C1 segment of cervical spinal cord (tissue), 14 donors: ENCODE results near the gene USHBP1.

ENCODE experiments used
- DNase-seq, 14 donors: peaks; one replicate each; lab custom pipeline; 2025; lab: John Stamatoyannopoulos, UW

Gene USHBP1, protein sequence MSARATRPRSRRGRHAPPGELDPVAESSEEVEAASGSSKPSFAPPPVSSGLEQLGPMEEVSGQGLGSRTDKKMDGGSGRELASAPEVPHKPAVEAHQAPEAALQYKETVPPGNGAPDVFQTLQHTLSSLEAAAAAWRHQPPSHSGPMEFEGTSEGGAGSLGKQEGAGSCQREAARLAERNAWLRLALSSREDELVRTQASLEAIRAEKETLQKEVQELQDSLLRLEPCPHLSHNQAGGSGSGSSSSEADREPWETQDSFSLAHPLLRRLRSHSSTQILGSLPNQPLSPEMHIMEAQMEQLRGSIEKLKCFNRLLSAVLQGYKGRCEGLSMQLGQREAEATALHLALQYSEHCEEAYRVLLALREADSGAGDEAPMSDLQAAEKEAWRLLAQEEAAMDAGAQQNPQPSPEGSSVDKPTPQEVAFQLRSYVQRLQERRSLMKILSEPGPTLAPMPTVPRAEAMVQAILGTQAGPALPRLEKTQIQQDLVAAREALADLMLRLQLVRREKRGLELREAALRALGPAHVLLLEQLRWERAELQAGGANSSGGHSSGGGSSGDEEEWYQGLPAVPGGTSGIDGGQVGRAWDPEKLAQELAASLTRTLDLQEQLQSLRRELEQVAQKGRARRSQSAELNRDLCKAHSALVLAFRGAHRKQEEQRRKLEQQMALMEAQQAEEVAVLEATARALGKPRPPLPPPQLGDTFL

DNA sequence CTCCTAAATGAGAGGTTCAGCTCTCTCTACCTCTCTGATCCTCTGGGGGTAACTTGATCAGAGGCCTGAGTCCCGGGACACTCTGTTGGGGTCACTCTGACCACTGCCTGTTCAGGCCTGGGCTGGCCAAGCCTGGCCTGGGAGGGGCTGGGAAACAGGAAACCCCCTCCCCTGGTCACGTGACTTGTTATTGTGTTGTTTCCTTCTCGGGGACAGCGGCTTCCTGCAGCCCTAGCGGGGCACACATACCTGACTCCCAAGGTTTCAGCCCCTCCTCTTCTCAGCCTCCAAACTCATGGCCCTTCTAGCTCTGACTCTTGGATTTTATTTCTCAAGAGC lies at the start of gene USHBP1:
Gene USHBP1, minus strand, starts transcription at position 105 of the 339 bp plus-strand sequence. CDS start 446 bp downstream, outside the sequence.
- no peak for DNase-seq

DNA sequence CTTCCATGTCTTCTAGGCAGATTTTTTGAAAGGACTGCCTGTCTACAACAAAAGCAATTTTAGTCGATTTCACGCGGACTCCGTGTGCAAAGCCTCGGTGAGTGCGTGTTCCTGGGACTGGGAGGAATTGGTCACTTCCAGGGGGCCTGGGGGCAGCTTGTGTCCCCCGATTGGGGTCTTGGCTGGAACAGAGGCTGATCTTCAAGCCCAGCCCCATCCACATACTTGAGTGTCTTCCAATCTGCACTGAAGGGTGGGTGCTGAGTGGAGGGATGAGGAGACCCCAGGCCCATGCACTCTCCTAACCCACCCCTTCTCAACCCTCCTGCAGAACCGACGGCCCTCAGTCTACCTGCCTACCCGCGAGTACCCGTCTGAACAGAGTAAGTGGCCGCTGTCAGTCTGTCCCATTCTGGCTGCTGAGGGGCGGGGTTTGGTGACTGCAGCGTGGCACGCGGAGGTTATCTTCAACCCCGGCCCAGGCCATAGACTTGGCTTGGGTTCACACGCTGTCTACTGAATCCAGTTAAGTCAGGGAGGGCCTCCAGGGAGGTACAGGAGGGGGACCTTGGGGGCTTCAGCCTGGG lies 49.6 kb upstream of the USHBP1 start:
- DNase-seq, result no peak

DNA sequence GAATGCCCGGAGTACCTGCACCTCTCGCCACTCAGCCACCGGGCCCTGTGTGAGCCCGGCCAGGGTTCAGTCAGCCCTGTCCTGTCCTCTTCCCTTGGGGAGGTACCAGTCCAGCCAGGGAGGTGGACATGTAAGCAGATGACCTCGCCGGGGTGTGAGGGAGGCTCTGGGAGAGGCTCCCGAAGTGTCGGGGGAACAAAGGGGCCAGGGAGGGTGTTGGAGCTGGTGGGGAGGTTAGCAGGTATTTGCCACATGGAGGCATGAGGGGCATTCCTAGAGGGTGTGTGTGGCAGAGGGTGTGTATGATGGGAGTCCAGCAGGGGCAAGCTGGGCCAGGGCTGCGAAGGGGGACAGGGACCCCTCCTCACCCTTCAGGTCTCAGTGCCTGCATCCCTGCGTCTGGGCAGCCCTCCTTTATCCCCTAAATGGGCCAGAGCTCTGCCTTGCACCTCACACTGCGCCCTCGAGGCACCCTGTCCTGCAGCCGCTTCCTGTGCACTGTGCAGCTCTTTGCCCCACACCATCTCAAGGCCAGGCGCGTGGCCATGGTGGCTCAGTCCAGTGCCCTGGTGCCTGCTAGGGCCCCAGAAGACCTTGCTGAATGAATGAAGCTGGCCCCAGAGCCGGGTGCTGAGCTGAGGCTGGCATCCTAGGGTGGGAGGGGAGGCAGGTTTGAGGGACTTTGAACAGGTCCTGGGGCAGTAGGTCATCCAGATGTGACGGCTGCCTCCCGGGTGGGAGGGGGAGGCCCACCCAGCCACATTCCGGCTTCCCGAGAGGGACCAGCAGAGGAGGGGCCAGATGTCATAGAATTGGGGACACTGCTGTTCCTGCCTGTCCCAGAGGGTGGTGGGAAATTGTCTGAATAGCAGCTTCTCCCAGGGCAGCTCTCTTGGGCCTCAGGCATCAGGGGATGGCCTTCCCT lies 47.9 kb upstream of the USHBP1 start:
- DNase-seq, result no peak

DNA sequence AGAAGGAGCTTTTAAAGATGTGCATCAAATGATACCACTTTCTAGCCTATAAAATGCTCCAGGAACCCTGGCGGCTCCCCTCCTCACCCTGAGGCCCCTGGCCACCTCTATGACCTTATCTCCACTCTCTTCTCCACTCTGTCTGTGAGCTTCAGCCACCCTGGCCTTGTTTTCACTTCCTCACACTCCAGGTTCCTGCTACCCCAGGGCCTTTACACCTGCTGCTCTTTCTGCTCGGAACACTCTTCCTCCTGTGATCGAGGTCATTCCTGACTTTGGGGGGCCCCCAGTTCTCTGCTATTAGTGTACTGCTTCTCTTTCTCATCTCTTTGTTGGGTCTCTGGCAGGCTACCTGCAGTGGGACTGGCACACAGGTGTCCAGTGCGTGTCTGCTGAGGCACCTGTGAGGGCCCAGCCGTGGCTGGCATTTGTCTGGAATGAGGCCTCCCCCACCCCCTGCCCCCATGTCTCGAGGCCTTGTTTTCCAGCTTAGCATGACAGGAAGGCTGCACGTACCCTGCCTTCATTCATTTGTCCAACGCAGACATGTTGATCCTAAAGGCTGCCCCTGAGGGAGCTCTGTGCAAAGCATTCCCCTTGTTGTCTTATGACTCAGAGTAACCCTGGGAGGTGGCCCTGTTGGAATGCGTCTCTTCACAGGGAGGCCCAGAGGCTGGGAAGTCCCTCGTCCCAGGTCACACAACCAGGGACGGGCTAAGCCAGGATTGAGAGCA lies 47.1 kb upstream of the USHBP1 start:
- DNase-seq, result no peak

DNA sequence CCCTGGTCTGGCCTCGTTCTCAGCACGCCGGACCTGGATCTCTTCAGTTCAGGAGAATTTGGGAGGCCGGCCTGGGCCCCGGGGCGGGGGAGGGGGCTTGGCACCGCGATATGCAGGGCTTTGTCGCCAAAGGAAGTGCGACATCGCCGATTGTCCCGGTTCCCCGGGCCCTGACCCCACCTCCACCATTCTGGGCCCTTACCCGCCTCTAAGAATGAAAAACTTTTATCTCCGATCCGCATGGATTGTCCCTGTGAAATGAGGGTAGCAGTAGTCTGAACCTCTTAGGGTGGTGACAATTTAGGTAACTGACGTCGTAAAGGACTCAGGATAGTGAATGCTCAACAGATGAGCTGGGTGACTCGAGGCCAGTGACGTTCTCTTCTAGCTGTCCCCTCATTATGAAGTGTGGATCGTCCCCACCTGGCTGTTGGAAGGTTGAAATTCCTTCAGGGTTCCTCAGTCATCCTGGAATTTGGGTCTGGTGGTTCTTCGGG lies 45.5 kb upstream of the USHBP1 start:
- DNase-seq, result no peak

DNA sequence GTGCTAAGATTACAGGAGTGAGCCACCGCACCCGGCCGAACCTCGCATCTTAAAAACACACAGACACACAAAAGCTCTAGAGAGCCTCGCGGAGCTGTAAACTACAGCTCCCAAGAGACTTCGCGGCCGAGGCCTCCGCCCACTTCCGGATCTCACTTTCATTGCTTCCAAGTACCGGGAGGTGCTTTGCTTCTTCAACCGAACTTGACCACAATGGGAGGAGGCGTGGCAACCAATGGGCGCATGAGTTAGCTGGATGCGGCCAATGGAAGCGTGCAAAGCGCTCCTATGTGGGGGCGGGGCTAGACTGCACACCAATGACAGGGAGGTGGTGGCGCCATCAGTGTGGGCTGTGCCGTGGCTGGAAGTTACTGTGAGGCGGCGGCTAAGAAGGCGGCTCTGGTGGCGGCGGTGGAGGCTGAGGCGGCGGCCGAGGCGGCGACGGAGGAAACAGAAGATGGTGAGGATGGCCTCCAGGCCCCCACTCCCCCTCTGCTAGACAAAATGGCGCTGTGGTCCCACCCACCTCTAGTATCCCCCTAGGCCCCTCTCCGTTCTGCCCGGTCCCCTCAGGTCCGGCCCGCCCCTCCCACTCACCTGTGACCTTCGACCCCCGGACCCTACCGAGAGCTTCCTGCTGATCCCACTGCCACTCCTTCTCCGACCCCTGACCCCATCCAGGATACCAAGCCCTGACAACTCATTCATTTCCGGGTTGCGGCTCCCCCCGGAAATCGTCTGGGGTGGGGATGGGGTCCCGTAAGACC lies 44.8 kb upstream of the USHBP1 start, which contains the start of gene DDA1:
Gene DDA1, plus strand, starts transcription at position 366 of the 767 bp plus-strand sequence. Its CDS starts 92 bp downstream, at position 458.
- peak; percentile 84 to 99 (median 97) for DNase-seq

DNA sequence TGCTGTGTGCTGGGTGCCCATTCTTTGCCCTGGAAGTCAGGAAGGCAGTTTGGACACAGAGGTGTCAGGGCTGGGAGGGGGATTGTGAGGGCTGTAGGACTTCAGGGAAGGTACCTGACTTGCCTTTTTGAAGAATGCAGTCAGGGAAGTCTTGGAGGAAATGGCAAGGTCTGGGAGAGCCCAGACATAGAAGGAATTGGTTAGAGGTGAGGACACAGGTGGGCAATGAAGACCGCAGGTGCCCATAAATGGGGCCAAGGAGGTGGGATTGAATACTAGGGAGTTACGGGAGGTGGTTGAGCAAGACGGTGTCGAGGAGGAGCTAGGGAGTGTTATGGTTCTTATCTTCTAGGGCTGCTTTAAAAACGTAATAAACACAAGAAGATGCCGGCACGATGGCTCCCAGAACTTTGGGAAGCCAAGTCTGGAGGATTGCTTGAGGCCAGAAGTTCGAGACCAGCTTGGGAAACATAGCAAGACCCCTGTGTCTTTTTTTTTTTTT lies 43.4 kb upstream of the USHBP1 start:
- DNase-seq, result no peak

DNA sequence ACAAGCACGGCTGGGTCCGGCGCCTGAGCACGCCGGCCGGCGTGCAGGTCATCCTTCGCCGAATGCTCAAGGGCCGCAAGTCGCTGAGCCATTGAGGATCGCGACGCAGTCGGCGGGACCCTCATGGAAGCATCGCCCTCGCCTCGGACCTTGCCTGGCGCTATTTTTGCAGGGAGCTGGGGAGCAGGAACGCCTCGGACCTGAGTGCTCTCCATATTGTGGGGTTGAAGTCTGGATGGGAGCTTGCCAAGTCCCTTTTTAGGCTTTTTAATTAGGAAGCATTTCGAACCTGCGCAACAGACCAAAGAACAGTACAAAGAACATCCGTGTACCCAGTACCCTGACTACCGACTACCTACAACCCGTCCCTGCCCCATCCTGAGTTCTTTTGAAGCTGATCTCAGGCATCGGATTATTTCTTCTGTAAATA lies 41.8 kb upstream of the USHBP1 start:
- peak in 2 of 14 donors; percentile 52 to 71 for DNase-seq

DNA sequence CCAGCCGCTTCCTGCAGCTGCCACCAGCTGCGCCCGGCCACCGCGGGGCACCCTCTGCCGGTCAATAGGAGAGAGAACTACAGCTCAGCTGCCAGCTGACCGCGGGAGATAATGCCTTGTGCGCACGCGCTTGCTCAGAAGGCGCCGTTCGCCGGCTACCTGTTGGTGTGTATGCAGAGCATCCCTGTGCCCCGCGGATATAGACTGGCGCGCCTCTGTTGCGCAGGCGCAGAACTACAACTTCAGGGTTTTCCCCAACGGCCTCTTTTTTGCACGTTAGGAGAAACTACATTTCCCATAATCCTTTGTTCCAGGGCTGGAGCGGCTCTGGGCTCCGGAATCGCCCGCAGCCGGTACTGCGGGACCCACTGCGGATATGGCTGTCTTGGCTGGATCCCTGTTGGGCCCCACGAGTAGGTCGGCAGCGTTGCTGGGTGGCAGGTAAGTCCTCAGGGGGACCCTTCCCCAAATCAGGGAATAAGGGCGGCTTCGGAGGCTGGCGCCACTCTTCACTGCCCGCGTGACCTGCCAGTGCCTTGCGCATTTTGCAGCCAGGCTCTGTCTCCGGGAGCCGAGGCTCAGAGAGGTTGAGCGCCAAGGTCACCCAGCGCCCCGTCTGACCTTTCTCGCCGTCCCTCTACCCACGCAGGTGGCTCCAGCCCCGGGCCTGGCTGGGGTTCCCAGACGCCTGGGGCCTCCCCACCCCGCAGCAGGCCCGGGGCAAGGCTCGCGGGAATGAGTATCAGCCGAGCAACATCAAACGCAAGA lies 41.2 kb upstream of the USHBP1 start, which contains the start of gene MRPL34:
Gene MRPL34, plus strand, starts transcription at position 356 of the 768 bp plus-strand sequence. Its CDS starts 21 bp downstream, at position 377.
- DNase-seq, result peak; percentile 65 to 98 (median 95)

DNA sequence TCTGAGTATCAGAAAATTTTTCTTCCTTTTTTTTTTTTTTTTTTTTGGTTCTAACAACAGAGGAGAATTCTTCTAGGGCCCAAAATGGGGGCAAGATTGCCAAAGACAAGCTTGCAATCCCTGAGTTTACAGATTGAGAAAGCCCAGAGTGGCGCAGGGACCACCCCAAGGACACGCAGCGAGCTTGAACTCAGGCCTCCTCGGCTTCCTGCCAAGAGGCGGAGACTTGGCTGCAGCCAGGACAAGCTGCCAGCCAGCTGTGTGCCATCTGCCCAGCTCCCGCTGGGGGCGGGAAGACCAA lies 40.6 kb upstream of the USHBP1 start:
- no peak for DNase-seq

DNA sequence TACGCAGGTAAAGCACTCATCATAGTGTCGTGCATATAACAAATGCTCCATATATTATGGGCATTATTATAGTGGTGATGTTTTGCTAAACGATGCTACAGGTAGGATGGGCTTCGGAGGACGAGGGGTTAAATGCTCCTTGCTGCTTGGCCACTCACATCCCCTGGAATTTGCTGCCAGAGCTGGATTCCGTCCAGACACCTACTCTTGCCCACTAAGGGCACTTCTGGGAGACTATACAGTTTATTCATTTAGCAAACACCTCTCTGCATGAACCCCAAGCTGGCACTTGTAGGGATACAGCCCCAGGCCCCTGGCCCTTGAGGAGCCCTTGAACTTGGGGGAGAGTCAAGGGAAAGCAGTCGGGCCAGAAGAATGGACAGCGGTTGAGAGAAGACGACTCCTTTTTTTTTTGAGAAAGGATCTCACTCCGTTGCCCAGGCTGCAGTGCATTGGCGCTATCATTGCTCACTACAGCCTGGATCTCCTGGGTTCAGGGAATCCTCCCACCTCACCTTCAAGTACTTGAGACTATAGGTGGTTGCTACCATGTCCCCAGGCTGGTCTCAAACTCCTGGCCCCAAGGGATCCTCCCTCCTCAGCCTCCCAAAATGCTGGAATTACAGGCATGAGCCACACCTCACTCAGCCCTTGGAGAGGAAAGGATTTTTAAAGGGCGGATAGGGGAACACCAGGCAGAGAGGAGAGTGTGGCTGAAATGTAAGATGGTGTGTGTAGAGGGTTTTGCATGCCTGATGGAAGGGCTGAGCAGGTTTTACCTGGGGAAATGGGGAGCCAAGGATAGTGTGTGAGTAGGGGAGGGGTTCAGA lies 40.1 kb upstream of the USHBP1 start:
- DNase-seq, result peak in 1 of 14 donors; percentile 19

DNA sequence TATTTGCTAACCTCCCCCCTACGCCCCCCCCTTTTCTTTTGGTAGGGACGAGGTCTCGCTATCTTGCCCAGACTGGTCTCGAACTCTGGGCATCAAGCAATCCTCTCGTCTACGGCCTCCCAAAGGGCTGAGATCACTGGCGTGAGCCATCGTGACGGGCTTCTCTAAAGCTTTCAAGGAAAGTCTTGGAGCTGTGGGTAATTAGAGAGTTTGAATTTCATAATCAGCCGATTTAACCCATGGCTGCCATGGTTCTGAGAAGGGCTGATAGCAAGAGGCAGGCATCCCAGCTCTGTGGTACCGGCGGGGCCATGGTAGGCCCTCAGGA lies 39.4 kb upstream of the USHBP1 start:
- DNase-seq, result peak in 1 of 14 donors; percentile 13

DNA sequence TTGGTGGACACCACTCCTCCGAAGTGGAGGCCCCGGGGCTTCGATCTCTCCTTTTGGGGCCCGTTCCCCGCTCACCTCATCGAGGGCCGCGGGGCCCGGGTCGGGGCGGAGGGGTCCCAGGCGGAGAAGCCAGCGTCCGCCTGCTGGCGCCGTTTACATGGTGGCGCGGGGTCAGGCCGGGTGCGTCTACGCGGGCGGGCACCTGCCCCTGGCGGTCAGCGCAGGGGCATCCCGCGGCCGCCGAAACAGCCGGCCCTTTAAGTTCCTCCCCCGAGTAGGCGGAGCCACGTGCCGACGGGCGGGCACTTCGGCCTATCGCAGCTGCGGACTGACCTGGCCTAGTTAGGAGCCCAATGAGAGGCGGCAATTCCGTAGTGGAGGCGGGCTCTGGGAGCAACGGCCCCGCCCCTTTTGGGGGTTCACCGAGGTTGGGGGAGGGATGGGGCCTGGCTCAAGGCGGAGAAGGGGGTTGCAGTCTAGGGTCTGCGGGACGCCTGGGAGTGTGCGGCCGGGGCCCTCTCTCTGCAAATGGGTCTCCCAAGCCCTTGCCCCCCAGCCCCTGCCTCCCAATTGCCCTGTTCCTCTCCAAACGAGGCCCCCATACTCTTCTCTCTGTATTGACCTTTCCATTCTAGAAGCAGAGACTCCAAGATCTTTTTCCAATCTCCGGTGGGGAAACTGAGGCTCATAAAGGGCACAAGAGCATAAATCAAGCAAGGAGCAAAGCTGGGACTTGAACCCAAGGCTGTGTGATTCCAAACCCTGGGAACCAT lies 38.8 kb upstream of the USHBP1 start, which contains the start of gene ABHD8:
Gene ABHD8, minus strand, starts transcription at position 259 of the 773 bp plus-strand sequence. CDS start 1,809 bp downstream, outside the sequence.
- peak; percentile 34 to 94 (median 81) for DNase-seq

DNA sequence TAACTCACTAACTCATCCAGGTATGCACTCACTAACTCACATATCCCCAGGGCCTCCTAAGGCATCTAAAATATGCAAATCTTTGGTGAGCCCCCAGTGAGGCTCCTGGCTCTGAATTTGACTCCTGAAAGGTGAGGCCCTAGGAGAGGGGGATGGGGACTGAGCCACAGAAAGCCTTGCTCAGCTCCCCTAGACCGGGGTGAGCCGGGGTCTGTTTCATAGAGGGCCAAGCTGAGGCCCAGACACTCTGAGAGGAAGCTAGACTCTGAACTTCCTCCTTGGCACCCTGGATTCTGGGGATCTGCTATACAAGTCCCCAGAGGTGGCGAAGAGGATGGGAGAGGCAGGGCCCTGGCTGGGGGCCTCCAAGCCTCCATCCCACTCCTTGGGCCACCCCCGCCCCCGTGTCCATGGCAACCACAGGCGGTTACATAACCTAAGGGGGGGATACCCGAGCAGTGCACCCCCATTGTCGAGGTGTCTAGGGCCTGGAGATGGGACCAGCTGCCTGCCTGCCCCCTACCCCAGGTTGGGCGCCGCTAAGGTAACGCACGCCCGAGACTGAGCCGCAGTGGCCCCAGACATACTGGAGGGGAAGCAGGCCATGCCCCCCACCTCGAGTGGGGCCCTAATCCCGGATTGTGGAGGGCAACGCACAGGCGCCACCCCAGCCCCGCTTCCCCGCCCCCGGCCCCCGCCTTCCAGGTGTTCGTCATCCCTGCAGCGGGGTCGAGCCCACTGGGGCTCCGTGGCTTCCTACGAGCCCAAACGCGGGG lies 38.0 kb upstream of the USHBP1 start:
- peak in 6 of 14 donors; percentile 5 to 40 (median 25) for DNase-seq

DNA sequence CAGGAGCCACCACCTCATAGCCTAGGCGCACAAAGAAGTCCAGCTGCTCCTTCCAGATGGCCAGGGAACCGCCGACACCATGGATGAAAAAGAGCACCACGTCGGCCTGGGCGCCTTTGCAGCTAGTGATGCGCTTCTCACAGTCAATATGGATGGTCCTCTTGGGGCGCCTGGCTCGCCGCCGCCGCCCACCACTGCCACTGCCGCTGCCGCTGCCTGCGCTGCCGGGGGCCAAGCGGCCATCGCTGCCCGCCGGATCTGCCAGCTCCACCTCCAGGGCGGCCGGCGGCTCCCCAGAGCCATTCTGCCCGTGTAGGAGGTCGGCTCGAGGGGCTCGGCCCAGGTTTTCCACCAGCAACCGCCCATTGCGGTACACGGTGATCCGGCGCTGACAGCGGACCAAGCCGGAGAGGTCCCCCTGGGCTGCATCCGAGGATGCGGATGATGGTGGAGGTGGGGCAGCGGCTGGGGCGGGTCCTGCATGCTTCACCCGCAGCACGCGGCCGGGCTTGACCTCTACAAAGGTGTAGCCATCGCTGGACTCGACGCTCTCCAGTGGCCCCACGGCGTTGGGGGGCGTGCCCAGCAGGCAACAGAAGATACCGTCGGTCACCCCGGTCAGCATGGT lies 36.6 kb upstream of the USHBP1 start:
- no peak for DNase-seq

DNA sequence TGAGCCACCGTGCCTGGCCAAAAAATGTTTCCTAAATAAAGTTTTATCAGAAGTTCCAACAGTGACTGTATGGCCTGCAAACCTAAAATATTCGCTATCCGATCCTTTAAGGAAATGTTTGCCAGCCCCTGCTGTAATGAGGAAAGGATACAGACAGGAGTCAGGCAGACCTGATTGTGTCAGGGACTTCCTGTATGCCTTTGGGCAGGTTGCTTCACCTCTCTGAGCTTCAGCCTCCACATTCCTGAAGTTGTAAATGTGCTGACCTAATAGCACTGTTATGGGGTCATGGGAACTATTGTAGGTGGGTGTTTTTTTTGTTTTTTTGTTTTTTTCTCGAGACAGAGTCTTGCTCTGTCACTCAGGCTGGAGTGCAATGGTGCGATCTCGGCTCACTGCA lies 32.4 kb upstream of the USHBP1 start:
- no peak for DNase-seq
